ENCODE measurements around the gene SUPT3H.
A peak's percentile ranks its signal among the peaks of the same experiment; 100 is the strongest.

The SUPT3H gene

GRCh38 chr6:45377554-45378333, at the start of gene SUPT3H:
SUPT3H (minus strand) TSS chr6:45377934.
- peak within 1 kb of the TSS; percentile 82 for H3K27ac ChIP-seq
- TF ChIP-seq ZFX (IDR thresholded peaks at IDR 0.05) (peak; percentile 72), CTCF (conservative IDR thresholded peaks at IDR 0.05) (peak; percentile 37)

DNA sequence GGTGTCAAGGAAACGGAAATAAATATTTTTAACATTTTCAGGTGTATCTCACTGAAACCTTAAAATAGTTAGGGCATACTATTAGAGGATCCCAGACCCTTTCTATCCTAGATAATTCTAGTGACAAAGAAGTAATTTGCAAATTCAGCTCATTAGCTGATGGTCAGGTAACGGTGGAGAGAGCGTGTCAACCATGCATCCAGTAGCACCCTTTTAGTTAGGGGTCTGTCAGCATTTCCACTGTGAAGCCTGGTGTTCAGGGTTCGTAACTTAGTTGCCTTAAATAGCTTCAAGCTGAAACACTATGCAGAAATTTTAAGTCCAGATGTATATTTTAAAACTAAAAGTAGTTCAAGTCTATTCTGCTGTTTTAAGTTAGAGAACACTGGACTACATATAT, 48.5 kb upstream of the SUPT3H start:
- no peak for TF ChIP-seq CTCF (conservative IDR thresholded peaks at IDR 0.05)
- no peak overlapping the region for H3K27ac ChIP-seq

DNA sequence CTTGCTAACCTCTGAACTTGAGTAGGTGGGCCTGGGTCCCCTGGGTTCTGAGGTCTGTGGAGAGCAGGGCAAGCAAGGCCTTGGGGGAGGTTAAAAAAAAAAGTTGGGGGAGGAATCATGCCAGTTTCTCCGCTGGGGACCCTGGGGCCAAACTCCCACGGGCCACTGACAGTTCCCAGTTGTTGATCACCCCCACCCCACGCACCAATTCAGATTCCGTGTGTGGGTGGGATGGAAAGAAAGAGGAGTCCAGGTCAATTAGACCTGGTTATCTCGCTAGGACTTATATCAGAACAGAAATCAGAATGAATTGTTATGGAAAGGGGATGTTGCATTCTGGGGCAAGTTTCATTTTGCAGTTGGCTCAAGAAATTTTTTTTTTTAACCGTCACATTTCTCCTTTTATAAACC, 46.7 kb upstream of the SUPT3H start:
- no peak overlapping the region for H3K27ac ChIP-seq
- no peak for TF ChIP-seq CTCF (conservative IDR thresholded peaks at IDR 0.05)
- TF ChIP-seq ZFX (IDR thresholded peaks at IDR 0.05), result no peak

GRCh38 chr6:45423824-45424450, 46.2 kb upstream of the SUPT3H start:
- TF ChIP-seq ZFX (IDR thresholded peaks at IDR 0.05), result no peak
- no peak for TF ChIP-seq CTCF (conservative IDR thresholded peaks at IDR 0.05)
- no peak overlapping the region for H3K27ac ChIP-seq

DNA sequence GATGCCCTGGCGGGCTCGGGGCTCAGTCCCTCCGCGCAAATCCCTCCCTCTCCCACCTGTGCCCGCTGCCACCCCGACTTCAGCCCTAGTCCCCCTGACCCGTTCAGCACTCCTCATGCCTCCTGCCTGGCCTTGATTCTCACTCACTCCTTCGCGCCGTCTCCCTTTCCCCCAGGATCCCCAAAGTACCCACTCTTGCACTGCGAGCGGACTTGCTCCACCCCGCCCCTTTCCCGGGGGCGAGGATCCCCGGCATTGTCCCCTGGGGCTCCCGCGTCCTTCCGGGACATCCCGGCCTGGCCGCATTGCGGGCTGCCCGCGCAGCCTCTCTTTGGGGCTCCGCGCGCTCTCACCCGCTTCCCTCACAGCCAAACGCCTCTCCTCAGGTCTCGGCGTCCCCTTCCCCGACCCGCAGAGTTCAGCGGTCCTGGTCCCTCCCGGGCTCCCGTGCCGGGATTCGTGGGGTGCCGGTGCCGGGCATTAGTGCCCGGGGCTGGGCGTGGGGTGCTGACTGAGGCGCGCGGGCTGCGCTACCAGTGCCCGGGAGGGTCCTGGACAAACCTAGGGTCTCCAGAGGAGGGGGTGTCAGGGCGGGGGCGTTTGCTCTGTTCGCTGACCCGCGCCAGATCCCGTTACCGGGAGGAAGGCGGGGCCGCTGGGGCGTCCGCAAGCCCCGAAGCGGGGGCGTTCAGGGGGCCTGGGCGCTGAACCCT, 45.5 kb upstream of the SUPT3H start:
- TF ChIP-seq ZFX (IDR thresholded peaks at IDR 0.05), result no peak
- TF ChIP-seq CTCF (conservative IDR thresholded peaks at IDR 0.05), result no peak
- no peak overlapping the region for H3K27ac ChIP-seq

DNA sequence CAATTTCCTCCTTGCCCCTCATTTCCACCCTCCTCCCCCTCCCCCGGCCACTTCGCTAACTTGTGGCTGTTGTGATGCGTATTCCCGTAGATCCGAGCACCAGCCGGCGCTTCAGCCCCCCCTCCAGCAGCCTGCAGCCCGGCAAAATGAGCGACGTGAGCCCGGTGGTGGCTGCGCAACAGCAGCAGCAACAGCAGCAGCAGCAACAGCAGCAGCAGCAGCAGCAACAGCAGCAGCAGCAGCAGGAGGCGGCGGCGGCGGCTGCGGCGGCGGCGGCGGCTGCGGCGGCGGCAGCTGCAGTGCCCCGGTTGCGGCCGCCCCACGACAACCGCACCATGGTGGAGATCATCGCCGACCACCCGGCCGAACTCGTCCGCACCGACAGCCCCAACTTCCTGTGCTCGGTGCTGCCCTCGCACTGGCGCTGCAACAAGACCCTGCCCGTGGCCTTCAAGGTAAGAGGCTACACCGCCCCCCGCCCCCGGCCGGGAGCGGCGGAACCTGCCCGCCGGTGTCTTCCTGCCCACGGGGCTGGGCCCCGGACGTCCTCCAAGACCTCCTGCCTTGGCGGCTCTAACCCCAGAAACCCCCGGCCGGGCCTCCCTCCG, 44.9 kb upstream of the SUPT3H start:
- H3K27ac ChIP-seq, result no peak overlapping the region
- TF ChIP-seq CTCF (conservative IDR thresholded peaks at IDR 0.05) (no peak), ZFX (IDR thresholded peaks at IDR 0.05) (no peak)
